ENCODE measurements around the gene TSPEAR. TPM values are rescaled to one million over a fixed set of nuclear protein-coding genes. Genes with fewer than 3 reads are reported as not detected.

Gene TSPEAR
- total and polyA plus RNA-seq, 2 donors (not counting 1 experiment from before 2014, with no cell fraction given) = not detected

DNA sequence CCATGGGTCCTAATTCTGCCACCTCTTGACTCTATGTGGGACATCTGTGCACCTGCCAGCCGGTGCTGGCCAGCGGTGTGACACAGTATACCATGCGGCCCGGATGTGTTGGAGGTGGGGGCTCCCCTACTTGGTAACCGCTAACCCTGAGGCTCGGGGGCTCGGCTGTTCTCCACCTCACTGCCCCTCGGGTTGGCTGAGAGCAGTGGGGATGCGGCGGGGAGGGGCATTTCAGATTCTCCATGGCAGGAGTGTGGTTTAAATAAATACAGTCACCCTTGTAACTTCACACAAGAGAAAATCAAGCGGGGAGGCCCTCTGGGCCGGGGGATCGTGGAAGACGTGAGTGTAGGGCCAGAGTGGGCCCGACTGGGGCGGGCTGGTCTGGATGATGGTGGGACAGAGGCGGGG, 182.4 kb downstream of the TSPEAR start:
- Histone ChIP-seq H3K9me3 (ENCODE audit: control insufficient read depth, insufficient read depth, low read depth, low read length) (no peaks in the 10 kb centered on the region), H3K27me3 (ENCODE audit: control insufficient read depth, insufficient read depth, low read length) (no peaks in the 10 kb centered on the region), H2AFZ (ENCODE audit: low read length) (no peak overlapping the region), H3K4me1 (ENCODE audit: control insufficient read depth, extremely low read depth, insufficient read depth, low read length) (no peaks in the 10 kb centered on the region), H3K27ac (ENCODE audit: insufficient read depth, low read length) (no peak overlapping the region), H3K9ac (ENCODE audit: insufficient read depth, low read length) (no peak overlapping the region), H3K4me3 (replicated peaks in 1 of 4; ENCODE audit: control extremely low read depth in 1 of 4, insufficient read depth in 1 of 4, low read depth in 3 of 4, low read length in 4 of 4) (no peak overlapping the region), H4K20me1 (ENCODE audit: control insufficient read depth, extremely low read depth, insufficient read depth, low read length) (no peaks in the 10 kb centered on the region), H3K79me2 (ENCODE audit: control insufficient read depth, insufficient read depth, low read length) (no peaks in the 10 kb centered on the region), H3K4me2 (ENCODE audit: extremely low read depth, insufficient read depth, low read length) (no peak overlapping the region), H3K36me3 (ENCODE audit: control insufficient read depth, insufficient read depth, low read length) (no peaks in the 10 kb centered on the region)
- no peak for DNase-seq (ENCODE audit: low read depth in 2 of 2)
- TF ChIP-seq, protein P1, sequence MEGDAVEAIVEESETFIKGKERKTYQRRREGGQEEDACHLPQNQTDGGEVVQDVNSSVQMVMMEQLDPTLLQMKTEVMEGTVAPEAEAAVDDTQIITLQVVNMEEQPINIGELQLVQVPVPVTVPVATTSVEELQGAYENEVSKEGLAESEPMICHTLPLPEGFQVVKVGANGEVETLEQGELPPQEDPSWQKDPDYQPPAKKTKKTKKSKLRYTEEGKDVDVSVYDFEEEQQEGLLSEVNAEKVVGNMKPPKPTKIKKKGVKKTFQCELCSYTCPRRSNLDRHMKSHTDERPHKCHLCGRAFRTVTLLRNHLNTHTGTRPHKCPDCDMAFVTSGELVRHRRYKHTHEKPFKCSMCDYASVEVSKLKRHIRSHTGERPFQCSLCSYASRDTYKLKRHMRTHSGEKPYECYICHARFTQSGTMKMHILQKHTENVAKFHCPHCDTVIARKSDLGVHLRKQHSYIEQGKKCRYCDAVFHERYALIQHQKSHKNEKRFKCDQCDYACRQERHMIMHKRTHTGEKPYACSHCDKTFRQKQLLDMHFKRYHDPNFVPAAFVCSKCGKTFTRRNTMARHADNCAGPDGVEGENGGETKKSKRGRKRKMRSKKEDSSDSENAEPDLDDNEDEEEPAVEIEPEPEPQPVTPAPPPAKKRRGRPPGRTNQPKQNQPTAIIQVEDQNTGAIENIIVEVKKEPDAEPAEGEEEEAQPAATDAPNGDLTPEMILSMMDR (conservative IDR thresholded peaks at IDR 0.05 in 1 of 2, IDR thresholded peaks at IDR 0.05 in 1 of 2; ENCODE audit: low read depth in 1 of 2, low read length in 2 of 2) = no peak
- TF ChIP-seq EZH2 (IDR thresholded peaks at IDR 0.05; ENCODE audit: low read length, missing control alignments) = no peak

DNA sequence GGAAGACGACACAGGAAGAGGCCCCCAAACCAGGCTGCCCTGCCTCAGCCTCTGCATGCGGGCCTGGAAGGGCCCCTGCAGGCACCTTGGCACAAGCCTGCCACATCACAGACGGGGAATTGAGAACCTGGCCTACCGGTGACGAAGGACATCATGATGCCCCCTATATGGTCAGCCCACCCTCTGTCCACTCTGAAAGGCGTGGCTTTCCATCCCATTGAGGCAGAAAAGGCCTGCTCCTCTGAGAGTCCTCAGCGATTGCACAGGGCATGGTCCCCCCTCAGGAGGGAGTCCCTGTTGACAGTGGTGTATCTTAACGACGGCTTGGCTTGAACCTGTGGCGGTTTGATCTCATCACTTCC, 182.8 kb downstream of the TSPEAR start:
- H3K9me3 ChIP-seq (ENCODE audit: control insufficient read depth, insufficient read depth, low read depth, low read length) = no peaks in the 10 kb centered on the region
- H4K20me1 ChIP-seq (ENCODE audit: control insufficient read depth, extremely low read depth, insufficient read depth, low read length) = no peaks in the 10 kb centered on the region
- H3K4me1 ChIP-seq (ENCODE audit: control insufficient read depth, extremely low read depth, insufficient read depth, low read length) = no peaks in the 10 kb centered on the region
- no peak overlapping the region for H3K4me2 ChIP-seq (ENCODE audit: extremely low read depth, insufficient read depth, low read length)
- DNase-seq (ENCODE audit: low read depth in 2 of 2) = no peak
- no peaks in the 10 kb centered on the region for H3K79me2 ChIP-seq (ENCODE audit: control insufficient read depth, insufficient read depth, low read length)
- no peak overlapping the region for H3K4me3 ChIP-seq (replicated peaks in 1 of 4; ENCODE audit: control extremely low read depth in 1 of 4, insufficient read depth in 1 of 4, low read depth in 3 of 4, low read length in 4 of 4)
- H3K36me3 ChIP-seq (ENCODE audit: control insufficient read depth, insufficient read depth, low read length) = no peaks in the 10 kb centered on the region
- TF ChIP-seq, protein P1 (conservative IDR thresholded peaks at IDR 0.05 in 1 of 2, IDR thresholded peaks at IDR 0.05 in 1 of 2; ENCODE audit: low read depth in 1 of 2, low read length in 2 of 2) = no peak
- TF ChIP-seq EZH2 (IDR thresholded peaks at IDR 0.05; ENCODE audit: low read length, missing control alignments) = no peak
- H2AFZ ChIP-seq (ENCODE audit: low read length) = no peak overlapping the region
- H3K27ac ChIP-seq (ENCODE audit: insufficient read depth, low read length) = no peak overlapping the region
- no peak overlapping the region for H3K9ac ChIP-seq (ENCODE audit: insufficient read depth, low read length)
- no peaks in the 10 kb centered on the region for H3K27me3 ChIP-seq (ENCODE audit: control insufficient read depth, insufficient read depth, low read length)

DNA sequence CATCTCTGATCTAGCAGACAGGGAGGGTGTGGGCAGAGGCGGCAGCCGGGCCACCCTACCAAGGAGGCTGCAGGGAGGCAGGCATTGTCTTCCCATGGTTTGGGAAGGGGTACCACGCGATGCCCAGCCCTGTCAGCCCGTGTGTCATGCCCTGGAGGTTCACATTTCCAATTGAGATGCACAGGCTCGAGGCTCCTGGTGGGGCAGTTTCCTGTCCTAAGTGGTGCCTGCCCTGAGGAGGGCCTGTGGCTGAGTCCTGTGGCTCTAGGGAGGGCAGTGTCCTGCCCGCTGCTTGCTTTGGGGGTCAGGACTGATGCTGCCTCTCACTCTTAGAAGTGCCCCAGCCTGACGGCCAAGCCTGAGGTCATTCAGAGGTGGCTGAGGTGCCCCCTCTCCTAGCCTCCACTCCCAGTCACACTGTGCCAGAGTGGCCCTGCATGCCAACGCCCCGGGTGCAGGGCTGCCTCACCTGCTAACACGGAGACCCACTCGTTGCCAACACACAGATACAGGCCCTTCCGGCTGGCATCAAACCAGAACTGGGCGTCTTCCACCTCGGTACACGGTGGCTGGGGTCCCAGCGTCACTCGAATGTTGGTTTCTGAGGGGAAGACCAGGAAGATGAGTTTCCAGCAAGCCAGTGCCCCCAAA, 183.3 kb downstream of the TSPEAR start:
- no peak overlapping the region for H3K4me2 ChIP-seq (ENCODE audit: extremely low read depth, insufficient read depth, low read length)
- H2AFZ ChIP-seq (ENCODE audit: low read length) = no peak overlapping the region
- DNase-seq (ENCODE audit: low read depth in 2 of 2) = no peak
- H3K9me3 ChIP-seq (ENCODE audit: control insufficient read depth, insufficient read depth, low read depth, low read length) = no peaks in the 10 kb centered on the region
- H3K79me2 ChIP-seq (ENCODE audit: control insufficient read depth, insufficient read depth, low read length) = no peaks in the 10 kb centered on the region
- no peaks in the 10 kb centered on the region for H3K4me1 ChIP-seq (ENCODE audit: control insufficient read depth, extremely low read depth, insufficient read depth, low read length)
- H3K9ac ChIP-seq (ENCODE audit: insufficient read depth, low read length) = no peak overlapping the region
- TF ChIP-seq EZH2 (IDR thresholded peaks at IDR 0.05; ENCODE audit: low read length, missing control alignments) = no peak
- TF ChIP-seq, protein P1 (conservative IDR thresholded peaks at IDR 0.05 in 1 of 2, IDR thresholded peaks at IDR 0.05 in 1 of 2; ENCODE audit: low read depth in 1 of 2, low read length in 2 of 2) = no peak
- H3K27ac ChIP-seq (ENCODE audit: insufficient read depth, low read length) = no peak overlapping the region
- H3K27me3 ChIP-seq (ENCODE audit: control insufficient read depth, insufficient read depth, low read length) = no peaks in the 10 kb centered on the region
- no peaks in the 10 kb centered on the region for H4K20me1 ChIP-seq (ENCODE audit: control insufficient read depth, extremely low read depth, insufficient read depth, low read length)
- no peak overlapping the region for H3K4me3 ChIP-seq (replicated peaks in 1 of 4; ENCODE audit: control extremely low read depth in 1 of 4, insufficient read depth in 1 of 4, low read depth in 3 of 4, low read length in 4 of 4)
- H3K36me3 ChIP-seq (ENCODE audit: control insufficient read depth, insufficient read depth, low read length) = no peaks in the 10 kb centered on the region

All from fibroblast of lung (primary cell).